Measurements from ENCODE around the gene FSTL1.

DNA sequence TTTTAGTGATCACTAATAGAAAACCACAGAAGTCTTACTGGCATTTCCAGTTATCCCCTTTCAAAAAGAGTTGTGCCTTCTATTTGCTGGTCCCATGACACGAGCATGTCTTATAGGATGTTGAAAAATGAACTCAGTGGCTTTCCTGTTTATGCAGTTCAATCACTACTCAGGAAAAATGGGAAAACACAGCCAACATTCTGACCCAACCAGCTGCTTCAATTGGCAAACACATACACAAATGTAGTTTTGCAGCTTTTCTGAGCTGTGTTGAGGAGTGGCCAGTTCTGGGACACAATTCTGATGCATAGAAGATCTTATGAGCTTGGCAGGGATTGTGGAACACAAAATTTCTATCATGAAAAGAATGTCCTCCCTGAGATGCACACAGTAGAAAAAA, 40.3 kb downstream of the FSTL1 start:
- TF ChIP-seq POLR2A (IDR thresholded peaks at IDR 0.05) = no peak
- no peak for TF ChIP-seq CTCF (IDR thresholded peaks at IDR 0.05)

Measured in right lobe of liver (tissue), 4 donors.